Keratinocyte (primary cell): ENCODE results near the gene SHISA9. TPM values are rescaled to one million over a fixed set of nuclear protein-coding genes. Genes with fewer than 3 reads are reported as not detected.

Source experiments
- DNase-seq: peaks from one replicate; pipeline ENCODE4 v3.0.0-alpha.2; 2011; ENCODE audit warnings: low read depth, missing footprints, low spot score
- FAIRE-seq: peaks from 2 replicates; lab custom pipeline; 2011; peaks lifted over from hg19 to GRCh38; lab: Jason Lieb, UNC
- H2AFZ ChIP-seq: 2 replicates; pipeline ENCODE4 v1.6.0; 2012; ENCODE audit warnings: low read length, control low read depth, inconsistent platforms; ENCODE audit not compliant: control insufficient read depth
- H3K27ac ChIP-seq: 2 replicates; pipeline ENCODE4 v1.5.1; 2011; ENCODE audit warnings: low read length; ENCODE audit not compliant: control insufficient read depth, insufficient read depth
- H3K27me3 ChIP-seq: 3 replicates; pipeline ENCODE4 v1.6.0; 2011; ENCODE audit warnings: low read length; ENCODE audit not compliant: control insufficient read depth, insufficient read depth; ENCODE audit errors: extremely low read depth
- H3K36me3 ChIP-seq, 2 experiments: 2 replicates in 1 of 2; 3 replicates in 1 of 2; pipeline ENCODE4 v1.5.1; 2011; ENCODE audit warnings: low read length in 2 of 2, mild to moderate bottlenecking in 1 of 2; ENCODE audit not compliant: control insufficient read depth in 2 of 2, insufficient read depth in 2 of 2; ENCODE audit errors: extremely low read depth in 1 of 2
- H3K4me1 ChIP-seq: 3 replicates; pipeline ENCODE4 v1.5.1; 2011; ENCODE audit warnings: low read length; ENCODE audit not compliant: control insufficient read depth, insufficient read depth; ENCODE audit errors: extremely low read depth
- H3K4me2 ChIP-seq: 3 replicates; pipeline ENCODE4 v1.6.0; 2011; ENCODE audit warnings: low read depth, low read length; ENCODE audit not compliant: control insufficient read depth, insufficient read depth; ENCODE audit errors: extremely low read depth
- H3K4me3 ChIP-seq, 3 experiments: fragments of 200-600 bp in 1 of 3; sonication (generic) in 1 of 3; 2 replicates in 2 of 3; 3 replicates in 1 of 3; pipeline ENCODE4 v1.5.1; 2011 to 2016; ENCODE audit warnings: low read length in 3 of 3, mild to moderate bottlenecking in 3 of 3, control low read depth in 2 of 3, inconsistent platforms in 1 of 3, low read depth in 1 of 3, mixed read lengths in 1 of 3, mixed run types in 1 of 3, moderate library complexity in 1 of 3; ENCODE audit not compliant: control insufficient read depth in 2 of 3, insufficient read depth in 2 of 3; ENCODE audit errors: extremely low read depth in 1 of 3
- H3K79me2 ChIP-seq: 2 replicates; pipeline ENCODE4 v1.6.0; 2012; ENCODE audit warnings: low read length; ENCODE audit not compliant: control insufficient read depth, insufficient read depth
- H3K9ac ChIP-seq: 3 replicates; pipeline ENCODE4 v1.6.0; 2011; ENCODE audit warnings: low read length; ENCODE audit not compliant: control insufficient read depth, insufficient read depth; ENCODE audit errors: extremely low read depth
- H3K9me1 ChIP-seq: 3 replicates; pipeline ENCODE4 v1.6.0; 2011; ENCODE audit warnings: low read length; ENCODE audit not compliant: control insufficient read depth, insufficient read depth; ENCODE audit errors: extremely low read depth
- H3K9me3 ChIP-seq: 2 replicates; pipeline ENCODE4 v1.5.1; 2012; ENCODE audit warnings: low read depth, low read length; ENCODE audit not compliant: control insufficient read depth
- H4K20me1 ChIP-seq: 3 replicates; pipeline ENCODE4 v1.6.0; 2011; ENCODE audit warnings: low read length; ENCODE audit not compliant: control insufficient read depth, insufficient read depth; ENCODE audit errors: extremely low read depth
- CTCF ChIP-seq, 3 experiments: IDR thresholded peaks in 1 of 3; conservative IDR thresholded peaks in 1 of 3; optimal IDR thresholded peaks in 1 of 3; 2 replicates in 2 of 3; 3 replicates in 1 of 3; pipeline versions ENCODE3 to v1.5.1; 2011; ENCODE audit warnings: low read length in 3 of 3, mild to moderate bottlenecking in 3 of 3, moderate library complexity in 2 of 3, control low read depth in 1 of 3, inconsistent platforms in 1 of 3; ENCODE audit not compliant: insufficient read depth in 2 of 3; ENCODE audit errors: extremely low read depth in 1 of 3
- EZH2 ChIP-seq: IDR thresholded peaks from one replicate; pipeline ENCODE4 v1.6.1; 2012; ENCODE audit warnings: inconsistent platforms, mild to moderate bottlenecking, low read length, moderate library complexity
- dilution Hi-C: fragments of 300-500 bp; cut with MboI; formaldehyde crosslinking; loops from one replicate; pipeline ENCODE4 v1.7.0; 2020; ENCODE audit warnings: low sequenced_read_pairs; ENCODE audit not compliant: extremely low pct_ligation_motif_present
- polyA plus RNA-seq, 5 experiments: library from polyadenylated mRNA; depleted of rRNA in 3 of 5; stranded (reverse) in 3 of 5; stranded (forward) in 1 of 5; unstranded in 1 of 5; fragments of >200 nt; gene quantifications; 1 replicate in 1 of 5; 2 replicates in 3 of 5; 3 replicates in 1 of 5; pipeline versions ENCODE4 v1.2.1 to v1.2.3, GENCODE V29; 2011 to 2012; ENCODE audit warnings: missing spikeins in 2 of 5, low read depth in 1 of 5, low replicate concordance in 1 of 5

SHISA9 gene
- polyA plus RNA-seq, 1 donor (not counting 4 experiments of a cell fraction or from before 2014, with no cell fraction given) = 0.28 TPM

GRCh38 chr16:13150181-13150885, 248.9 kb downstream of the SHISA9 start:
- Histone ChIP-seq H3K79me2 (no peaks in the 10 kb centered on the region), H3K4me2 (no peak overlapping the region), H3K36me3 (no peaks in the 10 kb centered on the region), H3K9me1 (no peaks in the 10 kb centered on the region), H3K9ac (no peak overlapping the region), H2AFZ (no peak overlapping the region), H3K4me1 (no peaks in the 10 kb centered on the region), H3K27me3 (no peaks in the 10 kb centered on the region), H4K20me1 (no peaks in the 10 kb centered on the region), H3K27ac (no peak overlapping the region), H3K4me3 (no peak overlapping the region), H3K9me3 (no peaks in the 10 kb centered on the region)
- DNase-seq (no peak), FAIRE-seq (no peak)
- TF ChIP-seq EZH2 (no peak), CTCF (optimal IDR thresholded peaks at IDR 0.05 in 1 of 3, IDR thresholded peaks at IDR 0.05 in 1 of 3, conservative IDR thresholded peaks at IDR 0.05 in 1 of 3; ENCODE audit: extremely low read depth in 1 of 3, insufficient read depth in 2 of 3, low read length in 3 of 3) (no peak)
- dilution Hi-C loops = no loop called here

GRCh38 chr16:13153696-13154095, 252.3 kb downstream of the SHISA9 start:
- Histone ChIP-seq H3K4me2 (no peak overlapping the region), H3K27ac (no peak overlapping the region), H3K79me2 (no peaks in the 10 kb centered on the region), H3K36me3 (no peaks in the 10 kb centered on the region), H3K27me3 (no peaks in the 10 kb centered on the region), H3K4me3 (no peak overlapping the region), H3K9ac (no peak overlapping the region), H2AFZ (no peak overlapping the region), H3K4me1 (no peaks in the 10 kb centered on the region), H3K9me1 (no peaks in the 10 kb centered on the region), H3K9me3 (no peaks in the 10 kb centered on the region), H4K20me1 (no peaks in the 10 kb centered on the region)
- no peak for TF ChIP-seq EZH2
- TF ChIP-seq CTCF (optimal IDR thresholded peaks at IDR 0.05 in 1 of 3, IDR thresholded peaks at IDR 0.05 in 1 of 3, conservative IDR thresholded peaks at IDR 0.05 in 1 of 3; ENCODE audit: extremely low read depth in 1 of 3, insufficient read depth in 2 of 3, low read length in 3 of 3) = no peak
- DNase-seq (no peak), FAIRE-seq (no peak)
- dilution Hi-C loops = no loop called here
